Kidney (tissue), 14 donors: Measurements from ENCODE around the gene TERT. TPM values are rescaled to one million over a fixed set of nuclear protein-coding genes. Genes with fewer than 3 reads are reported as not detected.

Experiments used
- DNase-seq, 5 donors: peaks; one replicate each; pipeline ENCODE4 v3.0.0-alpha.2; 2013 to 2020
- FAIRE-seq: peaks from 2 replicates; lab custom pipeline; 2012; peaks lifted over from hg19 to GRCh38; lab: Jason Lieb, UNC
- H3K27ac ChIP-seq, 2 donors: one replicate each; pipeline ENCODE4 v1.7.0; 2013; ENCODE audit warnings: low read depth in 2 of 2, low read length in 2 of 2, inconsistent platforms in 1 of 2
- H3K27me3 ChIP-seq: one replicate; pipeline ENCODE4 v1.7.1; 2013; ENCODE audit warnings: low read length, inconsistent platforms; ENCODE audit not compliant: control insufficient read depth, insufficient read depth
- H3K36me3 ChIP-seq, 3 donors: one replicate each; pipeline versions ENCODE4 v1.7.0 to v1.7.1; 2013; ENCODE audit warnings: low read length in 3 of 3, control low read depth in 1 of 3, inconsistent platforms in 1 of 3; ENCODE audit not compliant: insufficient read depth in 3 of 3, control insufficient read depth in 2 of 3
- H3K4me1 ChIP-seq, 3 donors: one replicate each; pipeline versions ENCODE4 v1.7.0 to v1.7.1; 2013; ENCODE audit warnings: low read length in 3 of 3, inconsistent platforms in 1 of 3, low read depth in 1 of 3; ENCODE audit not compliant: control insufficient read depth in 2 of 3, insufficient read depth in 2 of 3
- H3K4me3 ChIP-seq, 3 donors: one replicate each; pipeline versions ENCODE4 v1.7.0 to v1.8.1; 2013; ENCODE audit warnings: low read length in 3 of 3, control low read depth in 1 of 3, inconsistent platforms in 1 of 3
- H3K9ac ChIP-seq, 3 donors: one replicate each; pipeline versions ENCODE4 v1.7.0 to v1.7.1; 2013; ENCODE audit warnings: low read length in 3 of 3, control low read depth in 1 of 3, inconsistent platforms in 1 of 3
- H3K9me3 ChIP-seq, 3 donors: one replicate each; pipeline versions ENCODE4 v1.7.0 to v1.7.1; 2013; ENCODE audit warnings: low read length in 3 of 3, control low read depth in 1 of 3, inconsistent platforms in 1 of 3; ENCODE audit not compliant: control insufficient read depth in 2 of 3, insufficient read depth in 1 of 3
- CTCF ChIP-seq: IDR thresholded peaks from 3 replicates; pipeline ENCODE4 v1.5.1; 2012; ENCODE audit warnings: mild to moderate bottlenecking, moderate library complexity, borderline replicate concordance; ENCODE audit not compliant: insufficient read depth; ENCODE audit errors: extremely low read depth
- intact Hi-C: fragments of 100-400 bp; cut with DNase I; formaldehyde crosslinking; loops from one replicate; pipeline ENCODE4 v1.11.1; 2022
- polyA plus RNA-seq: library from polyadenylated mRNA; stranded (reverse); fragments of 350-450 nt; fragmentation: Illumina TruSeq; extraction: RNeasy Lipid Tissue Mini Kit (QIAGEN cat#74804); gene quantifications from one replicate; pipeline ENCODE4 v1.2.3, GENCODE V29; 2014; ENCODE audit warnings: low read depth, low replicate concordance; ENCODE audit not compliant: insufficient read depth
- total RNA-seq: library from RNA; stranded (reverse); fragmentation: NEBNext Ultra II Directional; extraction: Animal tissue kit (Norgen Biotek cat#: 25700); gene quantifications from one replicate; pipeline ENCODE4 v1.2.1, GENCODE V29; 2021
- donor health status: control.
- donor health status: control.
- donor health status: control.
- donor health status: control.
- donor health status: control.
- donor health status: DM: yes; HTN: yes; CAD: no.
- donor health status: Normal renal cell carcinoma (clear cell type).

TERT gene
- total and polyA plus RNA-seq, 2 donors from 2014 or later: 0.91 TPM; not detected in 1

- Histone ChIP-seq H3K36me3 (peaks cover 0 to 13% (median 6%) of the 10 kb centered on the region in 3 donors), H3K4me3 (no peak overlapping the region), H3K27me3 (no peaks in the 10 kb centered on the region), H3K27ac (no peak overlapping the region), H3K4me1 (peaks cover 0 to 5% (median 0%) of the 10 kb centered on the region in 3 donors), H3K9ac (no peak overlapping the region), H3K9me3 (no peaks in the 10 kb centered on the region)
- intact Hi-C loops: no loop called here
- peak in 1 of 5 donors; percentile 68 for DNase-seq
- no peak for FAIRE-seq
- no peak for TF ChIP-seq CTCF
Measured at GRCh38 chr5:1314564-1314982, 19.7 kb upstream of the TERT start.

GRCh38 chr5:1312993-1313833 lies 18.3 kb upstream of the TERT start:
- Histone ChIP-seq H3K27ac (no peak overlapping the region), H3K9ac (no peak overlapping the region), H3K36me3 (peaks cover 0 to 4% (median 3%) of the 10 kb centered on the region in 3 donors), H3K27me3 (no peaks in the 10 kb centered on the region), H3K4me1 (peaks cover 0 to 5% (median 0%) of the 10 kb centered on the region in 3 donors), H3K4me3 (no peak overlapping the region), H3K9me3 (no peaks in the 10 kb centered on the region)
- TF ChIP-seq CTCF: no peak
- DNase-seq (peak in 1 of 5 donors; percentile 53), FAIRE-seq (no peak)
- intact Hi-C loops: no loop called here

DNA sequence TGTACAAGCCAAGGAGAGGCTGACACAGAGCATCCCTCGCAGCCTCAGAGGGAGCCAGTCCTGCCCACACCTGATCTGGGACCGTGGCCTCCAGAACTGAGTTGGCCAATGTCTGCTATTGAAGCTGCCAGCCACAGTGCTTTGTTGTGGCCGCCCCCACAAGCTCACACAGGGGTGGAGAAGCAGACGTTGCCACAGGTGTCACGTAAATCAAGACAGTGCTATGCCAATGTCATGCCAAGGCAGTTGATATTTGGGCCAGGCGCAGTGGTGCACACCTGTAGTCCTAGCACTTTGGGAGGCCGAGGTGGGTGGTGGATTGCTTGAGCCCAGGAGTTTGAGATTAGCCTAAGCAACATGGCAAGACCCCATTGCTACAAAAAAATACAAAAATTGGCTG lies 17.3 kb upstream of the TERT start:
- intact Hi-C loops: no loop called here
- no peak for TF ChIP-seq CTCF
- Histone ChIP-seq H3K27ac (no peak overlapping the region), H3K27me3 (no peaks in the 10 kb centered on the region), H3K9ac (no peak overlapping the region), H3K4me3 (no peak overlapping the region), H3K36me3 (no peaks in the 10 kb centered on the region), H3K9me3 (no peaks in the 10 kb centered on the region), H3K4me1 (peaks cover 0 to 5% (median 0%) of the 10 kb centered on the region in 3 donors)
- DNase-seq (peak in 1 of 5 donors; percentile 35), FAIRE-seq (no peak)
